Brain pericyte (primary cell): Measurements from ENCODE around the gene EPS15.

Experiments used
- DNase-seq: peaks from one replicate; pipeline ENCODE4 v3.0.0-alpha.2; 2012; ENCODE audit warnings: low read depth, low spot score

Gene EPS15

GRCh38 chr1:51381964-51382363, 137.1 kb downstream of the EPS15 start:
- no peak for DNase-seq

GRCh38 chr1:51380936-51381335, 138.1 kb downstream of the EPS15 start:
- DNase-seq: no peak

GRCh38 chr1:51378871-51379270, 140.2 kb downstream of the EPS15 start:
- DNase-seq: no peak

GRCh38 chr1:51373898-51374297, 145.2 kb downstream of the EPS15 start:
- DNase-seq: no peak

- DNase-seq: no peak
Observed at GRCh38 chr1:51372561-51372960, 146.5 kb downstream of the EPS15 start.

- DNase-seq: no peak
Observed at GRCh38 chr1:51369171-51369570, 149.9 kb downstream of the EPS15 start.

GRCh38 chr1:51365774-51366173, 153.3 kb downstream of the EPS15 start:
- no peak for DNase-seq

- DNase-seq: no peak
Observed at GRCh38 chr1:51359879-51360278, 159.2 kb downstream of the EPS15 start.

- no peak for DNase-seq
Observed at GRCh38 chr1:51355382-51355781, 163.7 kb downstream of the EPS15 start.

GRCh38 chr1:51354416-51354815, 164.7 kb downstream of the EPS15 start:
- DNase-seq: no peak

GRCh38 chr1:51351907-51352306, 167.2 kb downstream of the EPS15 start:
- no peak for DNase-seq

- no peak for DNase-seq
Observed at GRCh38 chr1:51349862-51350261, 169.2 kb downstream of the EPS15 start.

- DNase-seq: no peak
Observed at GRCh38 chr1:51348147-51348527, 170.9 kb downstream of the EPS15 start.

- no peak for DNase-seq
Observed at GRCh38 chr1:51347398-51348146, 171.5 kb downstream of the EPS15 start.

- no peak for DNase-seq
Observed at GRCh38 chr1:51346086-51346942, 172.8 kb downstream of the EPS15 start.

GRCh38 chr1:51345300-51345687, 173.8 kb downstream of the EPS15 start:
- no peak for DNase-seq

GRCh38 chr1:51344602-51345299, 174.3 kb downstream of the EPS15 start:
- no peak for DNase-seq

- DNase-seq: no peak
Observed at GRCh38 chr1:51344276-51344601, 174.8 kb downstream of the EPS15 start.

GRCh38 chr1:51343624-51344023, 175.4 kb downstream of the EPS15 start:
- DNase-seq: no peak

- no peak for DNase-seq
Observed at GRCh38 chr1:51342591-51343206, 176.4 kb downstream of the EPS15 start.

- DNase-seq: no peak
Observed at GRCh38 chr1:51341876-51342496, 177.1 kb downstream of the EPS15 start.

- no peak for DNase-seq
Observed at GRCh38 chr1:51340380-51340779, 178.7 kb downstream of the EPS15 start.
